ENCODE data around the gene MINDY4. TPM values are rescaled to one million over a fixed set of nuclear protein-coding genes. Genes with fewer than 3 reads are reported as not detected.

MINDY4 gene
- total and polyA plus RNA-seq, 2 donors (not counting 1 experiment from before 2014, with no cell fraction given) = 6.1 to 6.3 TPM

DNA sequence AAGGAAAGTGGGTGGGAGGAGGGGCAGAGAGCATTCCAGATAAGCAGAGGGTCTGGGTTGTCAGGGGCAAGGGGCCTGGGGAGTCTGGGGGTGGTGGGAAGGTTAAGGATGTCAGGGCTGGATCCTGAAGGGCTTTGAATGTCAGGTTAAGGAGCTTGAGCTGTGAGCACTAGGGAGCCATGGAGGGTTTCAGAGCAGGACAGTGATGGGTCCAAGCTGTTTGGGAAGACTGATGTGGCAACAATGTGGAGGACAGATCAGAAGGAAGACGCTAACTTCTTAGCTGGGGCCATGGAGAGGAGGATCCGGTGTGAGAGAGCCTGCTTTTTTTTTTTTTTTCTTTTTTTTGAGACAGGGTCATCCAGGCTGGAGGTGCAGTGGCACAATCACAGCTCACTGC lies 126.6 kb downstream of the MINDY4 start:
- H3K9me3 ChIP-seq (ENCODE audit: control insufficient read depth, insufficient read depth, low read depth, low read length) = no peaks in the 10 kb centered on the region
- H3K4me2 ChIP-seq (ENCODE audit: extremely low read depth, insufficient read depth, low read length) = no peak overlapping the region
- DNase-seq (ENCODE audit: low read depth in 2 of 2) = no peak
- H3K4me1 ChIP-seq (ENCODE audit: control insufficient read depth, extremely low read depth, insufficient read depth, low read length) = peaks cover 9% of the 10 kb centered on the region
- no peaks in the 10 kb centered on the region for H4K20me1 ChIP-seq (ENCODE audit: control insufficient read depth, extremely low read depth, insufficient read depth, low read length)
- H3K27ac ChIP-seq (ENCODE audit: insufficient read depth, low read length) = no peak overlapping the region
- H3K27me3 ChIP-seq (ENCODE audit: control insufficient read depth, insufficient read depth, low read length) = no peaks in the 10 kb centered on the region
- H2AFZ ChIP-seq (ENCODE audit: low read length) = no peak overlapping the region
- H3K36me3 ChIP-seq (ENCODE audit: control insufficient read depth, insufficient read depth, low read length) = no peaks in the 10 kb centered on the region
- H3K4me3 ChIP-seq (replicated peaks in 1 of 4; ENCODE audit: control extremely low read depth in 1 of 4, insufficient read depth in 1 of 4, low read depth in 3 of 4, low read length in 4 of 4) = no peak overlapping the region
- H3K79me2 ChIP-seq (ENCODE audit: control insufficient read depth, insufficient read depth, low read length) = no peaks in the 10 kb centered on the region
- TF ChIP-seq, protein P1, sequence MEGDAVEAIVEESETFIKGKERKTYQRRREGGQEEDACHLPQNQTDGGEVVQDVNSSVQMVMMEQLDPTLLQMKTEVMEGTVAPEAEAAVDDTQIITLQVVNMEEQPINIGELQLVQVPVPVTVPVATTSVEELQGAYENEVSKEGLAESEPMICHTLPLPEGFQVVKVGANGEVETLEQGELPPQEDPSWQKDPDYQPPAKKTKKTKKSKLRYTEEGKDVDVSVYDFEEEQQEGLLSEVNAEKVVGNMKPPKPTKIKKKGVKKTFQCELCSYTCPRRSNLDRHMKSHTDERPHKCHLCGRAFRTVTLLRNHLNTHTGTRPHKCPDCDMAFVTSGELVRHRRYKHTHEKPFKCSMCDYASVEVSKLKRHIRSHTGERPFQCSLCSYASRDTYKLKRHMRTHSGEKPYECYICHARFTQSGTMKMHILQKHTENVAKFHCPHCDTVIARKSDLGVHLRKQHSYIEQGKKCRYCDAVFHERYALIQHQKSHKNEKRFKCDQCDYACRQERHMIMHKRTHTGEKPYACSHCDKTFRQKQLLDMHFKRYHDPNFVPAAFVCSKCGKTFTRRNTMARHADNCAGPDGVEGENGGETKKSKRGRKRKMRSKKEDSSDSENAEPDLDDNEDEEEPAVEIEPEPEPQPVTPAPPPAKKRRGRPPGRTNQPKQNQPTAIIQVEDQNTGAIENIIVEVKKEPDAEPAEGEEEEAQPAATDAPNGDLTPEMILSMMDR (conservative IDR thresholded peaks at IDR 0.05 in 1 of 2, IDR thresholded peaks at IDR 0.05 in 1 of 2; ENCODE audit: low read depth in 1 of 2, low read length in 2 of 2) = no peak
- TF ChIP-seq EZH2 (IDR thresholded peaks at IDR 0.05; ENCODE audit: low read length, missing control alignments) = no peak
- H3K9ac ChIP-seq (ENCODE audit: insufficient read depth, low read length) = no peak overlapping the region

DNA sequence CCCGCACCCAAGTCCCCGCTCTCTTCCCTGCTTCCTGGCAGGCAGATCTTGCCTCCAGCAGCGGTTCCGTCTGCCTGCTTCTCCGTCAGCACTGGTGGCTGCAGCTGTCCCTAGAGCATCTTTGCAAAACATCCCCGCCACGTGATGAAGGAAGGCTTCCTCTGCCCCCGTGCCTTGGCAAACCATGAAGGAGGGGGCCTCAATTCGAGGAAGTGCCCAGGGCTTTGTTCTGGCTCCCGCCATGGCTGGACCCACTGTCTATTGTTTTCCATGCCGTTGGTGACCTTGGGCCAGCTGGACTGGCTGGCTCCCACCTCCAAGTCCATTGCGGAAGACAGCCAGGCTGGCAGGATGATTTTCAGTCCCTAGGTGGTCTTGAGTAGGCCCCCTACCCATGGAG lies 127.2 kb downstream of the MINDY4 start:
- H3K4me1 ChIP-seq (ENCODE audit: control insufficient read depth, extremely low read depth, insufficient read depth, low read length) = peaks cover 5% of the 10 kb centered on the region
- no peak overlapping the region for H2AFZ ChIP-seq (ENCODE audit: low read length)
- H4K20me1 ChIP-seq (ENCODE audit: control insufficient read depth, extremely low read depth, insufficient read depth, low read length) = no peaks in the 10 kb centered on the region
- H3K9me3 ChIP-seq (ENCODE audit: control insufficient read depth, insufficient read depth, low read depth, low read length) = no peaks in the 10 kb centered on the region
- no peaks in the 10 kb centered on the region for H3K36me3 ChIP-seq (ENCODE audit: control insufficient read depth, insufficient read depth, low read length)
- no peak overlapping the region for H3K27ac ChIP-seq (ENCODE audit: insufficient read depth, low read length)
- H3K4me2 ChIP-seq (ENCODE audit: extremely low read depth, insufficient read depth, low read length) = no peak overlapping the region
- H3K27me3 ChIP-seq (ENCODE audit: control insufficient read depth, insufficient read depth, low read length) = no peaks in the 10 kb centered on the region
- no peak overlapping the region for H3K4me3 ChIP-seq (replicated peaks in 1 of 4; ENCODE audit: control extremely low read depth in 1 of 4, insufficient read depth in 1 of 4, low read depth in 3 of 4, low read length in 4 of 4)
- DNase-seq (ENCODE audit: low read depth in 2 of 2) = no peak
- no peaks in the 10 kb centered on the region for H3K79me2 ChIP-seq (ENCODE audit: control insufficient read depth, insufficient read depth, low read length)
- H3K9ac ChIP-seq (ENCODE audit: insufficient read depth, low read length) = no peak overlapping the region
- TF ChIP-seq, protein P1 (conservative IDR thresholded peaks at IDR 0.05 in 1 of 2, IDR thresholded peaks at IDR 0.05 in 1 of 2; ENCODE audit: low read depth in 1 of 2, low read length in 2 of 2) = no peak
- no peak for TF ChIP-seq EZH2 (IDR thresholded peaks at IDR 0.05; ENCODE audit: low read length, missing control alignments)

DNA sequence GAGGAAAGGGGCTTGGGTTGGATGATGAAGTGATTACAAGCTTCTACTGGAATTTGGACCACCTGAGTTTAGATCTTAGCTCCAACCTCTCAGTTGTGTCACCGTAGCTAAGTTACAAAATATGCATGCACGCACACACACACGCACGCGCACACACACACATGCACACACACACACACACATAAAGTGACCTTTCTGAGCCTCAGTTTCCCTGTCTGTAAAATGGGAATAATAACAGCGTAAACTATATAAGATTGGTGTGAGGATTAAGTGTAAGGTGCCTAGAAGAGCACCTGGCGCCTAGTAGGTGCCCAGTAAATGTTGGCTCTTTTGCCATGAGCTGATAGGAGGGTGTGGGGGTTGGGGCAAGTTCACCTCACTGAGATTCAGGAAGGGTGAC lies 127.8 kb downstream of the MINDY4 start:
- no peak for DNase-seq (ENCODE audit: low read depth in 2 of 2)
- Histone ChIP-seq H3K9me3 (ENCODE audit: control insufficient read depth, insufficient read depth, low read depth, low read length) (no peaks in the 10 kb centered on the region), H3K36me3 (ENCODE audit: control insufficient read depth, insufficient read depth, low read length) (no peaks in the 10 kb centered on the region), H3K27ac (ENCODE audit: insufficient read depth, low read length) (no peak overlapping the region), H2AFZ (ENCODE audit: low read length) (no peak overlapping the region), H3K4me1 (ENCODE audit: control insufficient read depth, extremely low read depth, insufficient read depth, low read length) (no peaks in the 10 kb centered on the region), H4K20me1 (ENCODE audit: control insufficient read depth, extremely low read depth, insufficient read depth, low read length) (no peaks in the 10 kb centered on the region), H3K27me3 (ENCODE audit: control insufficient read depth, insufficient read depth, low read length) (no peaks in the 10 kb centered on the region), H3K4me2 (ENCODE audit: extremely low read depth, insufficient read depth, low read length) (no peak overlapping the region), H3K4me3 (replicated peaks in 1 of 4; ENCODE audit: control extremely low read depth in 1 of 4, insufficient read depth in 1 of 4, low read depth in 3 of 4, low read length in 4 of 4) (no peak overlapping the region), H3K79me2 (ENCODE audit: control insufficient read depth, insufficient read depth, low read length) (no peaks in the 10 kb centered on the region), H3K9ac (ENCODE audit: insufficient read depth, low read length) (no peak overlapping the region)
- TF ChIP-seq EZH2 (IDR thresholded peaks at IDR 0.05; ENCODE audit: low read length, missing control alignments) = no peak
- TF ChIP-seq, protein P1 (conservative IDR thresholded peaks at IDR 0.05 in 1 of 2, IDR thresholded peaks at IDR 0.05 in 1 of 2; ENCODE audit: low read depth in 1 of 2, low read length in 2 of 2) = no peak
